SK-MEL-5 (cell line): ENCODE data around the gene QARS1. TPM values are rescaled to one million over a fixed set of nuclear protein-coding genes. Genes with fewer than 3 reads are reported as not detected.

ENCODE experiments used
- DNase-seq: peaks from one replicate; pipeline ENCODE4 v3.0.0-alpha.2; 2016; ENCODE audit warnings: low read depth, low spot score
- in situ Hi-C: cut with HindIII; loops from 2 replicates; pipeline ENCODE4 v1.10.0; 2016; ENCODE audit warnings: low sequenced_read_pairs, high pct_unique_total_duplicates, low pct_unique_long_range_greater_than_20kb
- total RNA-seq: library from RNA; depleted of rRNA; stranded (reverse); fragments of >200 nt; shearing (Covaris generic); gene quantifications from 2 replicates; pipeline ENCODE4 v1.2.3, GENCODE V29; 2014

The QARS1 gene
- total RNA-seq, 1 experiment from 2014 or later = 236 TPM

DNA sequence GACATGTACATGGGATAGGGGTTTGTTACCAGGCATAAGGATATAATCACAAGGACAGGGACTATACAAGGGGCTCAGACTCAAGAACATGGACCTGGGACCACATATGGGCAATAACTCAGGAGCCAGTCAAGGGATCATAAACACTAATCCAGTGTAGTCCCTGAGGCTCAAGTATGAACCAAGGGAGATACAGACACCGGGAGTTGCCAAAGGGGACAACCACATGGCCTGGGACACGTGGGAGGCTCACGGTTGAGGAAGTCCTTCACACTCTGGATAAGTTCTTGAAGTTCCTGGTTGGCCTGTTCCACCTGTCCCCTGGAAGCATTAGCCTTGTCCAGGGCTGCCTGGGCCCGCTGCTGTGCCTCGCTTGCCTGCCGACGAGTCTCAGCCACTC, 17.9 kb upstream of the QARS1 start:
- DNase-seq = no peak
- in situ Hi-C loops = no loop called here

DNA sequence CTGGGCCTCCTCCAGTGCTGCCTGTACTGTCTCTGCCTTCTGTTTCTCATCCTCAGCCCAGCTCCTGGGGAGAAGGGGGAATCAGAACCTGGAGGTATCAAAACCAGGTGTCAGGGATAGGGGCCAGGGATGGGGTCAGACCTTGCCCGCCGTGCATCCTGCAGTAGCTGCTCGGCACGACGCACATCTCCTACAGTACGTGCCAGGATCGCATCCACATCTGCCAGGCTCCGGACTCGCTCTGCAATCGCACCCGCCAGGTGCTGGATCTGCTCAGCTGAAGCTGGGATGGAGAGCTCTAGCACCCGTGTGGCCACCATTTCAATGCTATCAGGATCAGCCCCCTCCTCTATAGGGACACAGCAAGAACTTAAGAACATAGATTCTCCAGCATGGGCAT, 17.5 kb upstream of the QARS1 start:
- in situ Hi-C loops = no loop called here
- no peak for DNase-seq

DNA sequence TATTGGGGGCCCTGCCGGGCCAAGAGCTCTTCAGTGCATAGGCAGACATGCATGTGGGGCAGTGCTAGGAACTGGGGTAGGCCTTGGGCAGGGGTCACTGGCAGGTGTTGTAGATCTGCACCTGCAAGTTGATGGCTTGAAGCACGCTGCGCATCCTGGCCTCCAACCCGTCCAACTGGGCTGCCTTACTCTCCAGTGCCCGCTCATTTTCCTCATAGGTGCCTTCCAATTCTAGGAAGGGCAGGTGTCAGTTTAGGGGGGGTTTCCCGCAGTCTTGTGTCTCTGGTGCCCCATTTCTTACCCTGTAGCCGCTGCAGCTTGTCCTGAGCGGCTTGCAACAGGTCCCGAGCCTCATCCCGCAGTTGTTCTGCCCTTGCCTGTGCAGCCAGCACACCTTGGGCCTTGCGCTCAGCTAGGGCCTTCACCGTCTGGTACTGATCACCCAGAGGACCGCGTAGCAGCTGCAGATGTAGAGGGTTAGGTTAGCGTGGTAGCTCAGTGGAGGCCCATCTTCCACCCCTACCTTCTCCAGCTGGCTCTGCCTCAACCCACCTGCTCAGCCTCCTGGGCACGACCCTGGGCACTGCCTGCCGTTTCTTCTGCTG, 16.7 kb upstream of the QARS1 start:
- in situ Hi-C loops = no loop called here
- no peak for DNase-seq

DNA sequence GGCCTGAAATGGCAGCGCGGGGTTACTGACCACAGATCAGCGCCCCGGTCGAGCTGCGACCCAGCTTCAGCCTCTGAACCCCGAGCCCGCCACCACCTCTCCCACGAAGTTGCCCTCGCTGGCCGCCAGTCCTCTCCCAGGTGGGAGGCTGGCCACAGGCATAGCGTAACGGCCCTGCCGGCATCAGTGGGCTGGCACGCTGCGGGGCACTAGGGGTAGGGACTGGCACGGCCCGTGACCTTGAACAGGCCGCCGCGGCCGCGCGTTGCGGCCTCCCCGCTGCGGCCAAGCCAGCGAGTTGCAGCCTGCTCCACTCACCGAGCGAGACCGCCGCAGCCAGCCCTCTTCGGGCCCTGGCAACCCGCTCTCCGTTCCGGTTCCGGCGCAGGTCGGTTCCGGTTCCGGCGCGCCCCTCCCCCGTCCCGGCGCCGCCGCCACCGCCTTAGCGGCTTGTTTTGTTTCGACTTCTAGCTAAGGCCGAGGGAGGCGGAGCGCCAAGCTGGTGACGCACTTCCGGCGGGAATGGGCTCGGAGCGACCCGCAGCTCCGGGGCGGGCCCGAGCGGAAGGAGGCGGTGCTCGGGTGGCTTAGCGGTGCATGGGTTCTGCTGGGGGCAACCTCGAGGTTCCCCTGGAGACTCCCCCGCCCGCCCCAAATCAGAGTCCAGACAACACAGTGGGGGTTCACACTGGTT, 16.0 kb upstream of the QARS1 start, which contains the start of gene USP19:
USP19 (minus strand) TSS at position 386 of the 694 bp plus-strand sequence. CDS start 1,678 bp downstream, outside the sequence.
- in situ Hi-C loops = no loop called here
- DNase-seq = peak; percentile 94

DNA sequence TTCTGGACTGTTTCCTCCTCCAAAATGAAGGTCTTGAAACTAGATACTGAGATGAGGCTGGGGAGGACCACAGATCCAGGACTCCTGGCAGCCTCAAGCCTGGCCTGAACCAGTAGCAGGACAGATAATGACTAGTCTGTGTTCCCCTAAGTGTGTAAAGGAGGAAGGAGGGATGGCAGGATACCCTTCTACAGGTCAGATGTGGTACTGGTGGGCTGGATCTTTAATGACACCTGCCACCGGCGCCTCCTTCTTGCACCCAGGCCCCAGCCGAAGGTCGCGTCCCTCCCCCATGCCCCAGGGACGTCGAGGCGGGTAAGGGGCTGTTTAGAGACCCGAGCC, 15.5 kb upstream of the QARS1 start:
- in situ Hi-C loops = no loop called here
- DNase-seq = no peak

DNA sequence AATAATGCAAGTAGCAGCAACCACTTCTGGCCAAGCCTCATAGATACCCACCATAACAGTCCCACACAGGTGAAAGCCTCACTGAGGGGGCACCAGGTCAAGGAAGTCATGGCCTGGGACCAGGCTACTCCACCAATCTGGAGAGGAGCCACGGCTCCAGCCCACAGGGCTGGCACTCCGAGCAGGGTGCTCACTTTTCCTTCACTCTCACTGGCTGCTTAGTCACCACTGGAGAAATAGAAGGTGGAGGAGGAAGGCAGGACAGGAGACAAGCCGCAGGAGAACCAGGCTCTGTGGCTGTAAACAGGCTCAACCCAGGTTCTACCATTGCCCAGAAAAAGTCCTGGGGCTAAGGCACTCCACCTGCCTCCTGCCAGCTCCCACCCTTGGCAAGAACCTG, 14.9 kb upstream of the QARS1 start:
- in situ Hi-C loops = no loop called here
- no peak for DNase-seq

DNA sequence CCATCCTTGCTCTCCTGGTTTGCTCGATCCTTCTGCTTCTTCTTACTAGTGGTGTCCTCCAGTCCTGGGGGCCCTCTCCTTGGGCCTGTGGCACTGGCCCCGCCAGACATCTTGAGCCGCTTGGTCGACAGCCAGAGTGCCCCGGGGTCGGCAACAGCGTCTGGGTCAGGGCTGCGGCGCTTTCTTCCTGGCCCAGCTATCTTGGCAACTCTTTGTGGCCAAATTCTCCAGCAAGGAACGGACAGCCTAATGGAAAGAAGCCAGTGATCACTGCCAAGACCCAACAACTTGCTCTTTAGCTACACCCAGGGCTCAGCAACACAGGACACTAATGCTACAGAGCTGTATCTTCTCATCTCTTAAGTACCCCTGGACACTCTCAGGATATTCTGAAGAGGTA, 14.5 kb upstream of the QARS1 start:
- in situ Hi-C loops = no loop called here
- no peak for DNase-seq

DNA sequence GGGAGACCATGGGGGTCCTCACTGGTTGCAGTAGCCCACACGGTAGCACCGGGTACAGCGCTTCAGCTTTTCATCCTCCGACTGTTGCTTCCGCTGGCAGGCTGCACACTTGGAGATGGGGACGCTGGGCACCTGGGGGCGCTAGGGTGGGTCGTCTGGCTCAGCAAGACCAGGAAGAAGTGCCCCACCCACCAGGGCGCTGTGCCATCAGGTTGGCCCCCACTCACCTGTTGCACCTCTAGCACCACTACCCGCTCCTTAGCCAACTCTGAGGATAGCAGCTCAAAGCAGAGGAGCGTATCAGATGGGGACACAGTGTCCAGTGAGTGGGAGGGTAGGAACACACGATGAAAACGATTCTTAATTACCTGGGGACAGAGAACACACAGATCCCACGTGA, 7.7 kb upstream of the QARS1 start:
- DNase-seq = no peak
- in situ Hi-C loops = no loop called here

DNA sequence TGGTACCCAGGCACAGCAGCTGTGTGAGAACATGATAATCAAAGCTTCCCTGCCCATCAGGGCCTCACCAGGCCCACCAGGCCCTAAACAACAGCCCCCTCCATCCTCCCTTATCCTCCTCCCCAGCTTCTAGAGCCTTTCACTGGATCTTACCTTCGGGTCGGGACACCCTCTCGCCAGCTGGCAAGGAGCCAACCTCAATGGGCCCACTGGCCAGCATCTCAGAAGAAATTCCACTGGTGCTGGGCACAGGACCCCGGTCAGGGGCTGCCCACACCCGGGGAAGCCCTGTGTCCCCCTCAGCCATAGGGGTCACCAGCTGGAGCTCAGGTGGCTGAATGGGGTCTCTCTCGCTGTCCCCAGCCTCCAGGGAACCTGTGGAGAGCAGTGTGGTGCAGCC, 6.8 kb upstream of the QARS1 start:
- DNase-seq = no peak
- in situ Hi-C loops = no loop called here

DNA sequence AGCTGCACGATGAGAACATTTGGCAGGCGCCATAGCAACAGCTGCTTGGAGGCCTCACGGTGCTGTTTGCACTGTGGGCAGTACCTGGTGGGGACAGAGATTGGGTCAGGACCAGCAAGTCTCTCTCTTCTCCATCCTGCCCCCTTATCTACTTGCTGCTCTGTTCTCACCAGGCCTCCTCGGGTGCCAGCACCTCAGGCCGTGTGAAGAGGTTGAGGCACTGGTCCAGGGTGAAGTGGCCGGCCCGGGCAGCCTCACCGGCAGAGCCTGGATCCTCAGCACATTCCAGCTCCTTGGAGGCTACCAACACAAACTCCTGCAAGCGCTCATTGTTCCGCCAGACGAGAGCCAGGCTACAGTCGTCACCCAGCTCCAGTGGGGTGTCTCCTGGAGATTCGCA, 6.2 kb upstream of the QARS1 start:
- no peak for DNase-seq
- in situ Hi-C loops = no loop called here

DNA sequence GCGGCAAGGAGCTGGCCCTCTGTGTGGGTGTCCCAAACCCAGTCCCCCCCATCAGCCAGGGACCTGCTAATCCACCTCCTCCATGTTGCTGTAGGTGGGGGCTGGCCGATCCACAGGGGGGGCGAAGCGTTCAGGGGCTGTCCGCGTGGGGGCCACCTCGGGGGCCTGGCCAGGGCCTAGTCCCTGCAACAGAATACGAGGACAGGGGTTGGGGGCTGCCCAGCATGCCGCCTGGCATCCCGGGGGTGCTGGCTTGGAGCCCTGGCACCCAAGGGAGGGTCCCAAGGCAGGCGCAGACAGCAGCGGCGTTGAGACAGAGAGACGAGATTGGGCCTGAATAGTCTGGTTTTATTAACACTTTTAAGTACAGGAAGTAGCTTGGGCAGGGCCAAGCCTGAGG, 3.8 kb upstream of the QARS1 start:
- DNase-seq = no peak
- in situ Hi-C loops = no loop called here

DNA sequence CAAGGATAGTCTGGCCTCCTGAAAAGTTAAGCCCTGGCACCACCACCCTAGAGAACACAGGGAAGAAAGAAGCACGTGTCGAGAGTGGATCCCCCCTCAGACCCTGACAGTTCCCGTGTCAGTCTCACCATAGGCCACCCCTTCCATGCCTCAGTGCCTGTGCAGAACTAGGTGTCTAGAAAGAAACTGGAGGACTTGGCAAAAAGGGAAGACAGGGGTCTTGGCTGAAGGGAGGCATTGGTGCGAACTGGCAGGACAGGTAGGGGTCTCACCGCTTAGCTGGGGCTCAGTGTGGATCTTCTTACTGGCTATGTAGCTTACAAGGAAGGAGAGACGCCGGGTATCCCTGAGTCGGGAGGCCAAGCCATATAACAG, 518 bp downstream of the QARS1 start:
- in situ Hi-C loops = no loop called here
- DNase-seq = no peak

DNA sequence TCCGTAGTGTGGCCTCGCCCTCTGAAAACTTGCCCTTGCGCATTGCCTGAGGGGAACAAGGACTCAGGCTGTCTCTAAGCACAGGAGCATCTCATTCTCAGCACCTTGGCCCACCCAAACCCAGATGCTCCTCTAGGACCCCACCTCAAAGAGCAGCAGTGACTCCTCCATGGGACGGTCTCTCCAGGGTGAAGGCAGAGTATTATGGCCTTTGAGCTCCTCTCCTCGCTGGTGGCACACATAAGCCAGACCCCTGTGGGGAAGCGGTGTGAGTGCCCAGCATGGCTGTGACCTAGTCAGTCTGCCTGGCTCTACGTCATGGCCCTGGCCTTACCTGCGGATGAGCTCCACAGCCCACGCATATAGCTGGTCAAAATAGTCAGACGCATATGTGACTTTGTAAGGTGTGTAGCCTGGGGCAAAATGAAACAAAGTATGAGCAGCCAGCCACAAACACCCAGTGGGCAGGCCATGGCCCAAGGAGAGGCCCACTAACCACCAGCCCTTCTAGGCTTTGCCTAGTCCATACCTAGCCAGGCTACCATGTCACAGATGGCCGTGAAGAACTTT, 4.4 kb downstream of the QARS1 start:
- DNase-seq = no peak
- in situ Hi-C loops = no loop called here

DNA sequence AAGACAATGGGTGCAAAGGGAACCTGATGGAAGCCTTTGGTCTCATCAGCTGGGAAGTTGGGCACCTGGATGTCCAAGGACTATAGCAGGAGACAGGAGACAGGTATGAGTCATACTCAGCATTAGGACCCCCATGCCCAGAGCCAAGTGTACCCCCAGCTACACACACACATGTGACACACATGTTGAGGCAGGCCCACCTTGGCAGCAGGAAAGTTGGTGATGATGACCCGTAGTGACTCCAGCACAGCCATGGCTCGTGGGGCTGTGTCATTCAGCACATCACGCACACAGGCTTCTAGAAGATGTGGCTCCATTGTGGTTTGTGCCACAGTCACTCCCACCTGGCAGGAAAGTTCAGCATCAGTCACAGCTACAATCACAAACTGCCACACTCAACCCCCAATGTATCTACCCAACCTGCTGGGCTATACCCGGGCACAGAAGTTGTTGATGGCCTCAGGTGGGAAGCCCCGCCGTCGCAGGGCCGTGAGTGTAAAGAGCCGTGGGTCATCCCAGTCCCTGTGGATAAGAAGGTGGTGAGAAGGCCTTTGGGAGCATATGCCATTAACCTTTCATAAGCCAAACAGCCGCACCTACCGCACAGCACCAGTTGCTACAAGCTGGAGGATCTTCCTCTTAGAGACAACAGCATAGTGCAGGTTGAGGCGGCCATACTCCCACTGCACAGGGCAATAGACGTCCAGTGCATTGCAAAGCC, 5.5 kb downstream of the QARS1 start:
- in situ Hi-C loops = no loop called here
- no peak for DNase-seq

DNA sequence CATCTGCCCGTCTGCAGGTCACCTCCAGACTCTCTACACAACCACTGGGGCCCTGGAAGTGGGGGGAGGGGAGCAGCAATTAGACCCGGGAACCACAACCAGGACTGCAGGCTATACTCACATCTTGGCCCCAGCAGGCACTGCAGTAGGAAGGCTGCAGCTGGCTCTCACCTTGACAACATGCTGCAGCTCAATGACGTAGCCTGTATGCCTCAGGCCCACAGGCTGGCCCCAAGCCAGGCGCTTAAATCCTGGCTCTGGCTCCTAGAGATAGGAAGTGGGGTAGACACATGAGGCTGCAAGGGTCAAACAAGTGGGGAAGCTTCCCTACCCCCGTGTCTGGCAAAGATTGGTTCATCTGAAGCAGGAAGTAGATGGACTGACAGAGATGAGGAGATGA, 6.1 kb downstream of the QARS1 start:
- in situ Hi-C loops = no loop called here
- DNase-seq = no peak

DNA sequence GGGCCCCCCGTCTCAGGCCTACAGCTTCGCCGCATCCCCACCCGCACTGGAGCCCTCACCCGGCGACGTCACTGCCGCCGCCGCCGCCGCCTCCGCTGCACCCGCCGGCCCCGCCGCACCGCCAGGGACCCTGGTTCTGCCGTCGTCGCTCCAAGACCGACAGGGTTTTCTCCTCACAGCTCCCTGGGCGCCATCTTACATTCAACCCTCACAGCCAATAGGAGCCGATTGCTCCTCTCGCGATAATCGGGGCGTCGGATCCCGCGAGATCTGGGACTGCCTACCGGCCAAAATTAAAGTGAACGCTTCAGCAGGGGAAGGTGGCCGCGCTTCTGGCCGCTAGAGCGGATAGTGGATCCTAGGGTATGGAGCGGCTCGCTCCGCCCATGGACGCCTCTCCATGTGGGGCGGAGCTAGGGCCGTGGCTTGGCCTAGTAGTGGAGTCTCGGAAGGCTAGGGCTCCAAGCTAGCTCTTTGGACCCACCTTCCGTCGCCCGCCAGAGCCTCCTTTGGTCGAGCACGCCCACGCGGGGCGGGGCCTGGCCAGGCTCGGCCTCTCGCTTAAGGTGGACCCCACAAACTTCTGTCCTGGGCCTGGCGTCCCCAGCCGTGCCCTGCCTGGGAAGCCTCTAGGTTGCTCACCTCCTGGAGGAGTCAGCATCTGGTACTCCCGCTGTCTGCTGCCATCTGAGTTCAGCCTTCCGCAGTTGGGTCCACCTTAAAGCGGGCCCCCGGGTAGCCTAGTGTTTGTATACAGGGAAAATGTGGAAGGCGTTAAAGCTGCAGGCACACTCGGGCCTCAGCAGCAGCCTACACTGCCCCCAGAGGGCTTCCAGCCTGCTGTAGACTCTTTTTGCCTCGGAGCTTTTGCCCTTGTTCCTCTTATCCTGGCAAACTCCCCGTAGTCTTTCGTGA, 10.4 kb downstream of the QARS1 start, which contains the start of gene QRICH1:
QRICH1 (minus strand) TSS at position 219 of the 915 bp plus-strand sequence. CDS start 17,054 bp downstream, outside the sequence.
- peak; percentile 99 for DNase-seq
- in situ Hi-C loops = no loop called here

DNA sequence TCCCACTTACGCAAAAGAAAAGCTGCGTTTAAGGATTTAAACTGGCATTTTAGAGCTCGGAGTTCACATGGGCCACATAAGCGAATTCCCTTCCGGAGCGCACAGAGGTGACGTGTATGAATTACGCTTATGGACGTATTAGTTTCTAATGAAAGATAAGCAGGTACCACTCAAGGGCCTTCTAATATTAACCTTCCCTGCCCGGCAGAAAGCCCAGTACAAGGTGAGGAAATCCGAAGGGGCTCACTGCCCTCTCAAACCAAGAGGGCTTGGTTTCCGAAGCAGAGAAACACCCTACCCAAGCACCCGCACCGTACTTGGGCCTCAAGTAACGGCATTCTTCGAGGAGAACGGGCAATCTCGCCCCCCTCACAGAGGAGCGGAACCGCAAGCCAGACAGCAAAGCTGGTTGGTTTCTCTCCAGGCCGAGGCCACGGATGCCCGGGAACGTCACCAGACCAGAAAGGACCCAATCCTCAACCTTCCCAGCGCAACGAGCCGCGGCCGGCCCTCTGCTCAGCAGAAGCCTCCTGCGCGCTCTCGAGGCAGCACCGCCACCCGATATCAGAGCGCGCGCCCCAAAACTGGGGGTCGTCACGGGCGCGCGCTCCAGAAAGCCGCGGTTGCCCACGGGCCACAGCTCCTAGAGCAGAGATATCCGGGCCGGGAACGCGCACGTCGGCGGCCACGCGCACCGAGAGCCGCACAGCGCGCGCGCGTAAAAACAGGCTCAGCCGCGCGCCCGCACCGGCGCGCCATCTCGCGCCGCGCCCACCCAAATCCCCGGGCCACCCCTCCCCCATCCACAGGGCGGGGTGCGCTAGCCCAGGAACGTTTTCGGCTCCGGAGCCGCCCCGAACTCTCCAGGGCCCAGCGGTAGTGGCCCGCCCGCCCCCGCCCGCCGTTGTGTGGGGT, 11.4 kb downstream of the QARS1 start:
- peak; percentile 83 for DNase-seq
- in situ Hi-C loops = no loop called here
